Endometrium (tissue), 2 donors: ENCODE measurements around the gene FGF3.

Source experiments
- FAIRE-seq: peaks from 2 replicates; lab custom pipeline; 2012; peaks lifted over from hg19 to GRCh38; lab: Jason Lieb, UNC
- donor health status: control.
- donor health status: control.

The FGF3 gene

DNA sequence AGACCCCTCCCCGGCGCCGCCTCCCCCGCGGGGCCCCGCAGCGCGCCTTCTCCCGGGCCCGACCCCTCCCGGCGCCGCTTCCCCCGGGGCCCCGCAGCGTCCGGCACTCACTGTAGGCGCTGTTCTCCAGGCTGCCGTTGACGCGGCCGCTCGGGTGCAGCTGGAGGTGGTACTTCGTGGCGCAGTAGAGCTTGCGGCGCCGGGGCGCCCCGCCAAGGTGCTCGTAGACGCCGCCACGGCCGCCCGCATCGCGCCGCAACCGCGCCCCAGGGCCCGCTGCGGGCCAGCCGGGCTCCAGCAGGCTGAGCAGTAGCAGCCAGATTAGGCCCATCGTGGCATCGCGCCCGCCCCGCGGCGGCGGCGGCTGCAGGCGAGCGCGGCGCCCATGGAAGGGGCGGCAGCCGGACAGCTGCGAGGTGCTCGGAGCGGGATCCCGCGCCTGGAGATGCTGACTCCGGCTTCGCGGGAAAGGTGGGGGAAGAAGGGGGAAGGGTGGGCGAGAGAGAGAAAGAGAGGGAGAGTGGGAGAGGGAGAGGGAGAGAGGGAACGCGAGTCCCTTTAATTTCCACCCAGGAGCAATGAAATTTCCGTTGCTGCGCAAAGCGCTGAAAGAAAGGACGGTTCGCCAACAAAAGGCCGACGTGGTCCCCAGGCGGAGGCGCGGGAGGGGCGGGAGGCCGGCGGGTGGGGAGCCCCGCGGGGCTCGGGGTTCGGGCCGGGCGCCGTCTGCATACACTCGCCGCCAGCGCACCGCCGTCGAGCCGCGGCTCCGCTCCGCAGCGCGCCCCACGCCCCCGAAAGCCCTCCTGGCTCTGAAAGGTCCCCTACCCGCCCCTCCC lies at the start of gene FGF3:
Gene FGF3 (minus strand): TSS at position 814 of the 839 bp plus-strand sequence. CDS start 483 bp downstream, at position 331.
- FAIRE-seq, result no peak

DNA sequence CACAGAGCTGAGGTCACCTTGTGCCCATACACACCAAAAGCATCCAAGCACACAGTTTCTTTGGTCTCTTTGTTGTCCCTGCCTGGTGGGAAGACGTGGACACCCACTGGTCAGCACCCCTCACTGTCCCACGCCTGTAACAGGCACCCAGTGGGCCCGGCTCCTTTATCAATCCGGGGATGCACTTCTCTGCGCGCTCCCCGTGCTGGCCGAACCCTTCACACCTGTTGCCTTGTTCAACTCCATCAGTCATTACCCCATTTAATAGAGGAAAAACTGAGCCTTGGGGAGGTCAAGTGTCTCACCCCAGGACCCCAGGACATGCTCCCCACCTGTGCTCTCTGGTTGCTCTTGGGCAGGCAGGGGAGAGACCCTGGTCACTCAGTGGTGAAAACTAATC lies 49.7 kb upstream of the FGF3 start:
- no peak for FAIRE-seq

DNA sequence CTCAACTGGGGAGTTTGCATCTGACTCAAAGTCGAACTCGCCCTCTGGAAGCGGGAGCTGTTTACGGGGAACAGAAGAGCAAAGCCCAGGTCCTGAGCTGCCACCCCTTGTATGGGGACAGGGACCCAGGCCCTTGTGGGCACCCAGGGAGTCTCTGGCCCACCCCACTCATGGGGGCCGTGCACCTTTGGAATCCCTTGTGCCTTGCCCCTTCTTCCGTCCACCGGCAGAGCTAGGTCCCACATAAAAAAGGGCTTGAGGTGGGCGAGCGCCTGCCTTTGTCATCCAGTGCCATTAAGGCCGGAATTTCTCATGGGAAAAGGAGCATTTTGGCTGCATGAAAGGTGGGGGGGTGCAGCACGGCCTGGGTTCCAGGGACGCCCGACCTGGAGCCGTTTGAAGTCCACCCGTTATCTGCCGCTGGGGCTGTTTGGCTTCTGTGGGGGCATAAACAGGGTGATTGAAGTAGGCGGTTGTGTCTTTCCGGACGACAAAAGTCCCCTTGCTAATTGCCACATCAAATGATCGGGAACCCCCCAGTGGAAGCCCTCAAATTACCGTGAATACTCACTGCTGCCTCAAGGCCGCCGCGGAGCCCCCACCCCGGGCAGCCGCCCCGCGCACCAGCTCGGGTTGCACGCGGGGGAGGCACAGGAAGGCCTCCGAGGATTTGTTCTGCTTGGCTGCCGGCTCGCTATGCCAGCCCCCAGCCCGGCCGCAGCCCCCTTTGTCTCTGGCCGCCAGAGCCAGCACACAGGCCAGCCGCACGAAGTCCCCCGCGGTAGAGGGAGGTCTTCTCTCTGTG lies 49.0 kb upstream of the FGF3 start:
- FAIRE-seq, result no peak

DNA sequence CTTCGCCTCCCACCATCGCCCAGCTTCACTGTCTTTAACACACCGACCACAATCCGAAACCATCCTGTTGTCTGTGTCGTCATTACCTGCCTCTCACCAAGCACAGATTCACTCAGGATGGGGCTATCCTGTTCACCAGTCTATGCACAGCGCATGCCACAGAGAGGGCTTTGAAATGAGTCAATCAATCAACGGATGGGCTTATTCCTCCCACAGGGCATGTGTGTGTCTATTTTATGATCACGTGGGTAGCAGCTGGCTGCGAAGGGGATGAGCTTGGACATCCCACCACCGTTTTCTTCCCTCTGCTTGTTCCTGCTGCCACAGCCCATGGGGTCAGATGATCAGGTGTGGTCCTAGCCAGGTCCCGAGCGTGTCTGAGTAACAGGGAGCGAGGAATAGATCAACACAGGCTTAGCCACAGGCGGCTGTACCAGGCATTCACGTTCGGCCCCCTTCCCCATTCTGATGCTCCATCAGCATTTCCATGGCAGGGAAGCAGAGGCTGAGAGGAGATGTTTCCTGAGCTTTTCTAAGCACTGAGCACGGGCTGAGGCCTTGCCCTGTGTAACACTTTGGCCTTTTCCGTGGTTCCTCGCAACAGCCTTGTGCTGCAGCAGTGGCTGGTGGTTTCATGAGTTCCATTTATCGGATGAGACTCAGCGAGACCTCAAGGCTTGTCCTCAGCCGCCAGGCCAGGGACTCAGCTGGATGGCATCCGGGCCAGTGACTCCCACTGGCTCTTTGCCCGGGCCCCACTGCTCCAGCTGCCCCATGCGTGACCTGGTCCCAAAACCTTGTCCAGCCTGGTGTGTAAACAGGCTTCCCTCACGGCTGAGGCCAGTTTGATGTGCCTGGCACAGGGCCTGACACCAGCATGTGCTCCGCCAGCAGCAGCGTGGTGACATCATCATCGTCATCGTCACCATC lies 48.1 kb upstream of the FGF3 start:
- no peak for FAIRE-seq

DNA sequence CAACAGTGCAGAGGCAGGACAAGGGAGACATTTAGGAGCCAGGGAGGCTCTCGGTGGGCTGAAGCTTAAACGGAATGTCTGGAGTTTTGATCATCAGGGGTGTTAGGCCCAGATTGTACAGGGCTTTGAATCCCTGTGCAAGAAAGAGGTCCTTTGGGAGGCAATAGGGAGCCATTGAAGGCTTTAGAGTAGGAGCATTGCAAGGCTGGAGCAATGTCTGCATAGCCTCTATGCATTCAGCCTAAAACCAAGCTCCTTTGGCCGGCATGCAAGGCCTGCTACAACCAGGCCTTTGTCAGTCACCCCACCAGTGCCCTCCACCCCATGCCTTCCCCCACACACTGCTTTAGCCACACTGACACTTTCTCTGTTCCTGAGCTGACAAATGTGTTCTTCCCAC lies 47.4 kb upstream of the FGF3 start:
- FAIRE-seq, result no peak

DNA sequence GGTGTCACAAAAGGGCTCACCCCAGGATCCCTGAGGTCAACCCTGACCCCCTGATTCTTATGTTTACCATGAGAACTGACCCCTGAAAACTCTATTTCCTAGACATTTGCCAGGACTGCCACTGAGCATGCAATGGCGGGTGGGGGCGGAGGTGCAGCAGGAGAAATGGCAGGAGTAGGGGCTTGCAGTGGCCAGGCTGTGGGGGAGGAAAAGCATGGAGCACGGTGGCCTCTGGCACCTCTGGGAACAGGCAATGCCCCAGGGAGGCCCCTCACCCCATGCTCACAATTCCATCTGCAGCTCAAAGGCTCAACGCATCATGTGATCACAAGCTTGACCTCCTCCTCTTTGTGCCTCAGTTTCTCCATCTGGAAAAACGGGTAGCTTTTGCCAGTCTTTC lies 46.5 kb upstream of the FGF3 start:
- no peak for FAIRE-seq

DNA sequence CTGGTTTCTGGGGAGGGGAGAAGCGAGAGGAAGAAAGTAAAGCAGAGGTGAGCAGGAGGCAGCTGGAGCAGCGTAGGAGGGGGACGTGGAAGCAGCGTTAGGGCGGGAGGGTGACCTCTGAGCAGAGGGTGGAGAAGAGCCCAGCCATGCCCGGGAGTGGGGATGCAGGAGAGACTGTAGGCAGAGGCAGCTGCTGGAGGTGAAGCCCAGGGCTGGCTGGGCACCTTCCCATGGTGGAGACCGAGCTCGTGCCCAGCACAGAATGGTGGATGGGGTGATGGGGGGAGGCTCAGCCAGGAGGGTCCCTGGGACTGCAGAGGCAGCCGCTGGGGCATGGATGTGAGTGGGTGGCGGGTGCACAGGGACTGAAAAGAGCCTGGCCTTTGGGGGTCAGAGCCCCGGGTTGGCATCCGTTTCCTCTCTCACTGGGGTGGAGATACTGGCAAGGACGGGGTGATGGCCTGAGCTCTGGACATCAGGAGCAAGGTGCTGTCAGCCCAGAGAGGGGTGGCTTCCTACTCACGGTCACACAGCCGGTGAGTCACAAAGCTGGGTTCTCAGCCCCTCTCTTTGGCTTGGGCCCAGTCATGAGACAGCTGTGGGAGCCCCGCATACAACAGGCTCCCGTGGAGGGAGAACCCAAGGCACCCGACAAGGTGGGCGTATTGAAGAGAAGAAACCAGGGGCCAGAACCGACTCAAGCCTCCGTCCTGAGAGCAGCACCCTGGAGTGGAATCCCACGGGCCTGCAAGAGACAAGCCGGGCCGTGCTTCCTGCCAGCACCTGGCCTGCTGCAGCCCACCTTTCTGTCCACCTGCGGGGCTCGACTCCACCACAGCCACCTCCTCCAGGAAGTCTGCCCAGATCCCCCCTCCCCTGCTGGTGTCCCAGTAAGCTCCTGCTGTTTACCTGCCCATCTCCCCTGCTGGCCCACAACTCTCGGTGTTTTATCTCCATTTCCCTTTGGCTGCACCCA lies 45.8 kb upstream of the FGF3 start:
- no peak for FAIRE-seq

DNA sequence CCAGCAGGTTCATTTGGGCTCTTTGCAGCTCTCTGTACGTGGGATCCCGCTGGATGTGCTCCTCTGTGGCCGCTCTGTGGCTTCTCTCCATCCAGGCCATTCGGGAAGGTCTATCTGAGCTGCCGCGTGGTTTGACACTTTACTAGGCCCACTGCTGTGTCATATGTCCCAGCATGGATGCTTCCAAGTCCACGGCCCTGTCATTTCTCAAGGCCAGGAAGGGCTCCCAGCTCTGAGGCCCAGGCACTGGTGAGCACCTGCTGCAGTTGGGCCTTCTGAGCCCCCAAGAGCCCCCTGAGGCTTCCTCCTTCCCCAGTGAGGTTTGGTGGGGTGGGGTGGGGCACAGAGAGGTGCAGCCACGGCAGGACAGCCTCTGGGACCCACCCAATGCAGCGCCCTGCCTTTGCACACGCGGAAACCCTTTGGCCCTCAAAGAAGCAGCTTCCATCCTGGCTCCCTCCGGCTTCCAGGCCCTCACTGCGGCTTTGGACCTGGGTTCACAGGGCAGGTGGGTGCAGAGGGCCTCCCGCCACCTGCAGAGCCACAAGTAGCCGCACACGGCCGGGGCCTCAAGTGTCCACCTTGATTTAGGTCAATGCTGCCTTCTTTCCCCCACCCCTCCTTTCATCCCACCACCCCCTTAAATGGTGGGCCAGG lies 44.5 kb upstream of the FGF3 start:
- no peak for FAIRE-seq

DNA sequence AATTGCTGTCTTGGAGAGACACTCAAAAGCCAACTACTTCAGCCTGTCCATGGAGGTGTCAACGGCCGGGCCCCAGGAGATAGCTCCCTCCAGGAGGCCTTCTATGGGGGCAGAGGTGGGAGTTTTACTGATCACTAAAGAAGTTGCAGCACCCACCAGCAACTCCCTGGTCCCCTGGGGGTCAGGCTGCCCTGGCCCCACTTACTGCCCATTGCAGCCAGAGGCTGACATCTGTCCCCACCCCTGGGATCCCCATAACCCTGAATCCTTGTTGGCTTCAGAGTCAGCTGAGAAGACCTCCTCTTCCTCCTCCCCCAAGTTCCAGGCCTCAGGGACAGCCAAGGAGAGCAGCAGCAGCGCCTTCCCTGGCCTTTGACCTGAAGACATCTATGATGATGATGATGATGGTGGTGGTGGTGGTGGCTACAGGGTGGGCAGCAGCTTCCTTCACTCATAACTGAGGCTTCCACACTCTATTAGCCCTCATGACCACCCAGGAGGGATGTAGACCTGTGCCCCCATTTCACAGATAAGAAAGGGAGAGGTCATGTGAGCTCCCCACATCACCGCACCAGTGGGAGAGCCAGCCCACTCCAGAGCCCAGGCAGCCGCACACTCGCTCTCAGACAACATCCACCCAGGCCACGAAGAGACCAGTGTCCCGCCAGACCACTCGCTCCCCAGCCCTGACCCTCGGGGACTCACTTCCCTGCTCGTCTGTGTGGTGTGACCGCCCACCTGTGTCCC lies 43.8 kb upstream of the FGF3 start:
- no peak for FAIRE-seq

DNA sequence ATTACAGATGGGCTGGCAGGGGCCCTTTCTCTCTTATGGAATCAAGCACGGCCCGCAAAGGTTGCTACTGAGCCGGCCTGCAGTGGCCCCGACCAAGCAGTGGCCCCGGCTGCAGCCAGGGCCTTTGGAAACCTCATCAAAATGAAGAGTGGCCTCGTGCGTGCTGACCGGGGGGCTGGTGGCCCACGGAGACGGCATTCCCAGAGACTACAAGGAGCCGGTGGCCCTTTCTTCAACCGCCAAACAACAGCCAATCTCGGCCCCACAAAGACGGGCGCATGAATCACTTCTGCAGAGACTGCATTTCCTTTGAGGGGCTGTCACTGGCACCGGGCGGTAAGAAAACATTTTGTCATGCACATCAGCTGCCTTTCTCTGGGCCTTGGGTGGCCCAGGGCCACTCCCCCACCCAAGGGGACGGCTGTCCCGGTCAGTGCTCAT lies 43.1 kb upstream of the FGF3 start:
- FAIRE-seq, result no peak

DNA sequence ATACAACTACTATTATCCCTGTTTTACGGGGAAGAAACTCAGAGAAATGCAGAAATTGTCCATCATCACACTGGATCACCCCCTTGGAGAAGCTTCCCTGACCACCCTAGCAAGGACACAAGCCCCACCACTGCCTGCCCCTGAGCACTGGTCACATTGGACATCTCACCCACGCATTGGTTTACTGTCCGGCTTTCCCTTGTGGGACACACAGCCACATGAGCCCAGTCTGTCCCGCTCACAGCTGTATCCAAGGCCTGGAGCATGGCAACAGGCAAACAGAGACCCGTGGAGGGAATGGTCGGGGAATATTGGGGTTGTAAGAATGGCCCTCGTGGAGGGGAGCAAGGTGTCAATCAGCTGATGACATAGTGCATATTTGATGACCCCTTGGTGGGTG lies 42.7 kb upstream of the FGF3 start:
- FAIRE-seq, result no peak

DNA sequence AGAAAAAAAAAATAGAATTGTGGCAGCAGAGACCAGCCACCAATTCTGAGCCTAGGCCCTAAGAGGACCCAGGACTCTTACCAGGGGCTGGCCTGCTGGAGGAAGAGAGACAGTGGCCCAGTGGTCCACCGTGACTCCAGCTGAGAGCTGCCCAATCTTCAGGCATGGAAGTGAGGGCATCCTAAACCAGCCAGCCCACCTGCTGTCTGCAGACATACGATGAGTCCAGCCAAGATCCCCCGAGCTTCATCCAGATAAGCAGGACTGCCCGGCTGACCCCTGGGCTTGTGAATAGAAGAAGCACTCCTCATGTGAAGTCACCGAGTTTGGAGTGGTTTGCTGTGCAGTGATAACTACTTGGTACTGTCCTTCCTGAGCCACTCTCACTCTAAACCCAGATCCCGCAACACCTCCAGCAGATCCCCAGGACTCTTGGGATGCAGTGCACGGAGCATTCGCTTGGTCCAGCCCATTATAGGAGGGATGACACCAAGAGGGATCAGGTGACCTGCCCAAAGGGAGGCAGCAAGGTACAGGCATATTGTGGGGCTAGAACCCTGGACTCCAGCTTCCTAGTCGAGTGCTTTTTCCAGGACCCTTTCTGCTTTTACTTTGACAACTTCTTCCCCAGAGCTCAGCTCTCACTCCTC lies 41.7 kb upstream of the FGF3 start:
- no peak for FAIRE-seq

DNA sequence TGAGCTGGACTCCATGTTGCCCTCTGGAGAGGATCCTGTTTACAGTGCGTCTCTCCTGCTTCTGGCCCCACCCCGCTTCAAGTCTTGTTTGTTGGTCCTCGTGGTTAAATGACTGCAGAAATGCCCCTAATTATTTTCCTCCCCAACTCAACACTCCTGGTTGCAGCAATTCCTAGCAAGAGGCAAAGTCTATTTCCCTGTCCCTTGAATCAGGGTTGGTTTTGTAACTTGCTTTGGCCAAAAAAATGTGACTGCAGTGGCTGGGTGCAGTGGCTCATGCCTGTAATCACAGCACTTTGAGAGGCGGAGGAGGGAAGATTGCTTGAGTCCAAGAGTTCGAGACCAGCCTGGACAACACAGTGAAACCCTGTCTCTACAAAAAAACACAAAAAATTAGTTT lies 41.0 kb upstream of the FGF3 start:
- FAIRE-seq, result no peak

DNA sequence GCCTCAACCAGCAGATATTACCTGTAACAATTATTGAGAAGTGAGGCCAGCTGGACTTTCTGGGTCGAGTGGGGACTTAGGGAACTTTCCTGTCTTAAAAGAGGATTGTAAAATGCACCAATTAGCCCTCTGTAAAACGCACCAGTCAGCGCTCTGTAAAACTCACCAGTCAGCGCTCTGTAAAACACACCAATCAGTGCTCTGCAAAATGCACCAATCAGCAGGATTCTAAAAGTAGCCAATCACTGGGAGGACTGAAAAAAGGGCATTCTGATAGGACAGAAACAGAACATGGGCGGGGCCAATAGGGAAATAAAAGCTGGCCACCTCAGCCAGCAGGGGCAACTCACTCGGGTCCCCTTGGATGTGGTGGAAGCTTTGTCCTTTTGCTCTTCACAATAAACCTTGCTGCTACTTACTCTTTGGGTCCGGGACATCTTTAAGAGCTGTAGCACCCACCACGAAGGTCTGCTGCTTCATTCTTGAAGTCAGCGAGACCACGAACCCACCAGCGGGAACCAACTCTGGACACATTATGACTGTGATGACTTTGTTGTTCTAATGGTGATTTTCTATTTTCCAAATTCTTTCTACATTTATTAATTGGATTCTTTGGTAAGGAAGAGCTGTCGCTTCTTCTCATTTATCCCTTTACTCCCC lies 40.2 kb upstream of the FGF3 start:
- no peak for FAIRE-seq

DNA sequence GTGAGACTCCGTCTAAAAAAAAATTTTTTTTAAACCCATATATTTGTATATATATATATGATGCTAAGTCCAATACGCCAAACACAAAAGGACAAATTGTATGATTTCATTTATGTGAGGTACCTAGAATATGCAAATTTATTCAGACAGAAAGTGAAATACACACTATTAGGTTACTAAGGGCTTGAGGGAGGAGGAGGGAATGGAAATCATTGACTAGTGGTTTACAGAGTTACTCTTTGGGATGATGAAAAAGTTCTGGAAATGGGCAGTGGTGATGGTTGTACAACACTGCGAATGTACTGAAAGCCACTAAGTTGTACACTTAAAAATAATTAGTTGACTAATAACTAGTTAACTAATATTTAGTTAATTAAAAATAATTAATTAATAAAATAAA lies 36.2 kb upstream of the FGF3 start:
- no peak for FAIRE-seq

DNA sequence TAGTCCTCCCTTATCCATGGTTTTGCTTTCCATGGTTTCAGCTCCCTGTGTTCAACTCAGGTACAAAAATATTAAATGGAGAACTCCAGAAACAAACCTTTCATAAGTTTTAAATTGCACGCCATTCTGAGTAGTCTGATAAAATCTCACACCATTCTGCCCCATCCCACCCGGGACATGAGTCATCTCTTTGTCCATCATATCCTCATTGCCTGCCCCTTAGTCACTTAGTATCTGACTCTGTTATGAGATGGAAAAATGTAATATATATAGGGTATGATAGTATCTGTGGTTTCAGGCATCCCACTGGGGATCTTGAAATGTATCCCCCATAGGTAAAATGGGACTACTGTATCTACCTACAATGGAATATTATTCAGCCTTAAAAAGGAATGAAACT lies 35.5 kb upstream of the FGF3 start:
- FAIRE-seq, result no peak

DNA sequence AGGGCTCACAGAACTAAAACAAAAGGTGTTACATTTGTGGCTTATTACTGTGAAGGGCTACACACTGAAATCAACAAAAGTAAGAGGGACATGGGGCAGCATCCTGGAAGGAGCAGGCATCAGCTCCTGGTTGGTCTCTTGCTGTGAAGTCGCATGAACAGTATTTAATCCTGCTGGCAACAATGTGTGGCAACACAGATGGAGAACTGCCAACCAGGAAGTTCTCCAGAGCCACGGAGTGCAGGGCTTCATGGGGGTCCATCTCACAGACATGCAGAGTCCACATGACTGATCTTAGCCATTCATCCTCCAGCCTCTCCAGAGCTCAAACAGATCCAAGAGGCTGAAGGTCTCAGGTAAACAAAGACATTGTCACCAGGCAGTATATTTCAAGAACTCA lies 32.8 kb upstream of the FGF3 start:
- no peak for FAIRE-seq

DNA sequence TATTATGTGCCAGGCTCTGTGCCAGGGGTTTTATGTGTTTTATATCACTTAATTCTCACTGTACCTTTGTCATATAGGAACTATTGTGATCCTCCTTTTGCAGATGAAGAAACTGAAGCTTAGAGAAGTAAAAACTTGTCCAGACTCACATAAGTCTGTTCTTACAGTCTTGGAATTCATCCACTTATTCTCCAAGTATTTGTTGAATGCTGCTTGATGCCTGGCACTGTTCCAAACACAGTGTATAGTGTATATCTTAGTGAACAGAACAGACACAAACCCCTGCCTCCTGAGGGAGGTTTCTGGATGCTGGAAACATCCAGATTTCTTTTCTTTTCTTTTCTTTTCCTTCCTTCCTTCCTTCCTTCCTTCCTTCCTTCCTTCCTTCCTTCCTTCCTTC lies 29.0 kb upstream of the FGF3 start:
- no peak for FAIRE-seq

DNA sequence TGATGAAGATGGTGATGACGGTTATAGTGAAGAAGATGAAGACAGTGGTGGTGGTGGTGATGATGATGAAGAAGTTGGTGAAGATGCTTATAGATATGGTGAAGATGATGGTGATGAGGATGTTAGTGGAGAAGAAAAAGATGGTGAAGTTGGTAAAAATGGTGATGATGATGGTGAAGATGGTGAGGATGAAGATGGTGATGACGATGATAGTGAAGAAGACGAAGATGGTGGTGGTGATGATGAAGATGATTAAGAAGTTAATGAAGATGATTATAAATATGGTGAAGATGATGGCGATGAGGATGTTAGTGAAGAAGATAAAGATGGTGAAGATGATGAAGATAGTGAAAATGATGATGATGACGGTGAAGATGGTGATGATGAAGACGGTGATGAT lies 25.2 kb upstream of the FGF3 start:
- FAIRE-seq, result no peak
